GM13977 (cell line): Measurements from ENCODE around the gene MAP2K1.
A peak's percentile ranks its signal among the peaks of the same experiment; 100 is the strongest.
"Not testable (repeated sequence)": the region's sequence is repeated elsewhere in the genome, so short reads cannot be mapped to it uniquely, and the experiment has no call there.

Experiments
- DNase-seq: peaks from one replicate; pipeline ENCODE4 v3.0.0; 2012; ENCODE audit warnings: low spot score
- CTCF ChIP-seq: IDR thresholded peaks from 2 replicates; pipeline ENCODE4 v1.5.1; 2012; ENCODE audit warnings: mild to moderate bottlenecking, control low read depth; ENCODE audit not compliant: insufficient read depth; ENCODE audit errors: extremely low read depth, missing control alignments
- in situ Hi-C: fragments of 300-500 bp; cut with MboI; formaldehyde crosslinking; loops from one replicate; pipeline ENCODE4 v1.12.0; 2022; ENCODE audit warnings: low sequenced_read_pairs, low pct_unique_long_range_greater_than_20kb, mixed read lengths, inconsistent platforms; ENCODE audit not compliant: unreplicated experiment

Gene MAP2K1

GRCh38 chr15:66364944-66365528, 21.7 kb upstream of the MAP2K1 start:
- no peak for DNase-seq
- in situ Hi-C loops: no loop called here
- TF ChIP-seq CTCF: no peak

GRCh38 chr15:66369773-66370651, 16.7 kb upstream of the MAP2K1 start:
- TF ChIP-seq CTCF: no peak
- peak; percentile 56 for DNase-seq
- in situ Hi-C loops: no loop called here

- in situ Hi-C loops: no loop called here
- no peak for DNase-seq
- no peak for TF ChIP-seq CTCF
Measured at GRCh38 chr15:66374179-66374578, 12.5 kb upstream of the MAP2K1 start.

- in situ Hi-C loops: no loop called here
- DNase-seq: no peak
- TF ChIP-seq CTCF: no peak
Measured at GRCh38 chr15:66378814-66379430, 7.8 kb upstream of the MAP2K1 start.

GRCh38 chr15:66381376-66381775, 5.3 kb upstream of the MAP2K1 start:
- in situ Hi-C loops: loop anchor here (10.0 kb wide), 1 partner anchor 113 kb away; the partner anchor contains the start of gene SNAPC5
- DNase-seq: not testable (repeated sequence)

GRCh38 chr15:66387163-66388042, 691 bp downstream of the MAP2K1 start:
- in situ Hi-C loops: loop anchor here (10.0 kb wide), 1 partner anchor 107 kb away; the partner anchor contains the start of gene SNAPC5
- peak; percentile 53 for DNase-seq
- TF ChIP-seq CTCF: peak; percentile 49
